Measurements from ENCODE around the gene MARCKSL1.
"Not testable (repeated sequence)": the region's sequence is repeated elsewhere in the genome, so short reads cannot be mapped to it uniquely, and the experiment has no call there.

Gene MARCKSL1

DNA sequence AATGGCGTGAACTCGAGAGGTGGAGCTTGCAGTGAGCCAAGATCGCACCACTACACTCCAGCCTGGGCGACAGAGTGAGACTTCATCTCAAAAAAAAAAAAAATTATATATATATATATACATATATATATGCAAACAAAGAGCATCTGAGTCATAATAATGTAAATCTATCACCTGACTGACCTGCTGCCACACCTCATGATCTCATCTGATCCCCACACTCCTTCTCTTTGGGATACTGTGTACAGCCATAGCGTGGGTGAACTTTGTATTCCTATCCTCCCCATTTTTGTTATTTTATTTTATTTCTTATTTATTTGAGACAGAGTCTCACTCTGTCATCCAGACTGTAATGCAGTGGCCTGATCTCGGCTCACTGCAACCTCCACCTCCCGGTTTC is 46.8 kb downstream of the MARCKSL1 start:
- no peak overlapping the region for H3K27ac ChIP-seq (ENCODE audit: insufficient read depth, low read depth, low read length, poor library complexity, severe bottlenecking)
- no peaks in the 10 kb centered on the region for H3K9me3 ChIP-seq (ENCODE audit: control insufficient read depth, low read length)
- H3K36me3 ChIP-seq (ENCODE audit: control insufficient read depth, insufficient read depth, low read length): no peaks in the 10 kb centered on the region
- H3K4me1 ChIP-seq (ENCODE audit: control insufficient read depth, insufficient read depth, low read length): no peaks in the 10 kb centered on the region
- no peaks in the 10 kb centered on the region for H3K27me3 ChIP-seq (ENCODE audit: control insufficient read depth, insufficient read depth, low read length, poor library complexity, severe bottlenecking)
- 90 to 97% methylated on average over 5 to 6 of the region's 7 CpGs for WGBS, 2 experiments
- H3K4me3 ChIP-seq (ENCODE audit: insufficient read depth, low read depth, low read length): no peak overlapping the region

DNA sequence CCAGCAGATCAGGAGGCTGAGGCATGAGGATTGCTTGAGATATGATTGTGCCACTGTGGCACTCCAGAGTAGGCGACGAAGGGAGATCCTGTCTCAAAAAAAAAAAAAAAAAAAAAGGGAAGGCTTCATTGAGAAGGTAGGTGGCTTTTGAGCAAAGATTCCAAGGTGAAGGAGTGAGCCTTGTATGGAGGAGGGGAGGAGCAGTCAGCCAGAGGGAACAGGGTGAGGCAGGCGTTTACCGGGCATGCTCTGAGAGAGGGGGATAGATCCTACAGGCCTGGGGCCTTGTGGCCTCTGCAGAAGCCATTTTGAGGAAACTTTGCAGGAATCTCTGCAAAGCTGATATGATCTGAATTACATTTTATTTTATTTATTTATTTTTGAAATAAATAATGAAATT is 49.3 kb downstream of the MARCKSL1 start:
- 83 to 89% methylated on average over 4 of the region's 4 CpGs for WGBS, 2 experiments
- no peaks in the 10 kb centered on the region for H3K9me3 ChIP-seq (ENCODE audit: control insufficient read depth, low read length)
- no peaks in the 10 kb centered on the region for H3K27me3 ChIP-seq (ENCODE audit: control insufficient read depth, insufficient read depth, low read length, poor library complexity, severe bottlenecking)
- H3K36me3 ChIP-seq (ENCODE audit: control insufficient read depth, insufficient read depth, low read length): no peaks in the 10 kb centered on the region
- H3K27ac ChIP-seq (ENCODE audit: insufficient read depth, low read depth, low read length, poor library complexity, severe bottlenecking): no peak overlapping the region
- H3K4me3 ChIP-seq (ENCODE audit: insufficient read depth, low read depth, low read length): no peak overlapping the region
- no peaks in the 10 kb centered on the region for H3K4me1 ChIP-seq (ENCODE audit: control insufficient read depth, insufficient read depth, low read length)

- no peak overlapping the region for H3K4me3 ChIP-seq (ENCODE audit: insufficient read depth, low read depth, low read length)
- WGBS, 2 experiments: 97% methylated on average over 3 of the region's 3 CpGs
- no peaks in the 10 kb centered on the region for H3K4me1 ChIP-seq (ENCODE audit: control insufficient read depth, insufficient read depth, low read length)
- H3K27ac ChIP-seq (ENCODE audit: insufficient read depth, low read depth, low read length, poor library complexity, severe bottlenecking): no peak overlapping the region
- no peaks in the 10 kb centered on the region for H3K27me3 ChIP-seq (ENCODE audit: control insufficient read depth, insufficient read depth, low read length, poor library complexity, severe bottlenecking)
- H3K36me3 ChIP-seq (ENCODE audit: control insufficient read depth, insufficient read depth, low read length): no peaks in the 10 kb centered on the region
- H3K9me3 ChIP-seq (ENCODE audit: control insufficient read depth, low read length): no peaks in the 10 kb centered on the region
These were observed 50.4 kb downstream of the MARCKSL1 start for GRCh38 chr1:32285658-32286057.

GRCh38 chr1:32284777-32285176 is 51.3 kb downstream of the MARCKSL1 start:
- H3K4me3 ChIP-seq (ENCODE audit: insufficient read depth, low read depth, low read length); H3K27me3 ChIP-seq (ENCODE audit: control insufficient read depth, insufficient read depth, low read length, poor library complexity, severe bottlenecking); H3K4me1 ChIP-seq (ENCODE audit: control insufficient read depth, insufficient read depth, low read length); H3K27ac ChIP-seq (ENCODE audit: insufficient read depth, low read depth, low read length, poor library complexity, severe bottlenecking); H3K36me3 ChIP-seq (ENCODE audit: control insufficient read depth, insufficient read depth, low read length); H3K9me3 ChIP-seq (ENCODE audit: control insufficient read depth, low read length): not testable (repeated sequence)
- 91 to 92% methylated on average over 8 of the region's 8 CpGs for WGBS, 2 experiments

Measured in ectodermal cell (in vitro differentiated cells).